HG02798 (cell line): ENCODE measurements around the gene IZUMO1.
"Not testable (repeated sequence)": the region's sequence is repeated elsewhere in the genome, so short reads cannot be mapped to it uniquely, and the experiment has no call there.

Experiments
- ATAC-seq: cut with Tn5 transposase; IDR thresholded peaks from one replicate; pipeline ENCODE4 v1.9.1; 2021; ENCODE audit warnings: mild to moderate bottlenecking; ENCODE audit not compliant: unreplicated experiment, poor library complexity

The IZUMO1 gene

GRCh38 chr19:48715681-48716171 is 31.0 kb downstream of the IZUMO1 start:
- ATAC-seq = no peak

GRCh38 chr19:48714759-48715675 is 31.7 kb downstream of the IZUMO1 start:
- no peak for ATAC-seq

GRCh38 chr19:48713864-48714755 is 32.6 kb downstream of the IZUMO1 start:
- ATAC-seq = peak; percentile 93

GRCh38 chr19:48713041-48713863 is 33.5 kb downstream of the IZUMO1 start:
- no peak for ATAC-seq

GRCh38 chr19:48711106-48711662 is 35.5 kb downstream of the IZUMO1 start:
- ATAC-seq = no peak

GRCh38 chr19:48708471-48708870 is 38.2 kb downstream of the IZUMO1 start:
- ATAC-seq = no peak

- ATAC-seq = no peak
Observed at GRCh38 chr19:48705431-48705830, 41.3 kb downstream of the IZUMO1 start.

GRCh38 chr19:48703316-48703715 is 43.4 kb downstream of the IZUMO1 start:
- no peak for ATAC-seq

GRCh38 chr19:48702701-48703100 is 44.0 kb downstream of the IZUMO1 start:
- ATAC-seq = no peak

- no peak for ATAC-seq
Observed at GRCh38 chr19:48698046-48698445, 48.7 kb downstream of the IZUMO1 start.

GRCh38 chr19:48696353-48697010 is 50.2 kb downstream of the IZUMO1 start:
- no peak for ATAC-seq

- no peak for ATAC-seq
Observed at GRCh38 chr19:48695743-48696352, 50.9 kb downstream of the IZUMO1 start, which contains the start of gene FUT2. TSS of gene FUT2 (plus strand) at chr19:48695971. CDS start at chr19:48702957, 6,986 bp downstream.

- not testable (repeated sequence) for ATAC-seq
Observed at GRCh38 chr19:48693629-48694028, 53.1 kb downstream of the IZUMO1 start.
